Measurements from ENCODE around the gene DHRS2. TPM values are rescaled to one million over a fixed set of nuclear protein-coding genes. Genes with fewer than 3 reads are reported as not detected.

Gene DHRS2
- total RNA-seq, 1 donor from 2014 or later, result 0.69 TPM

DNA sequence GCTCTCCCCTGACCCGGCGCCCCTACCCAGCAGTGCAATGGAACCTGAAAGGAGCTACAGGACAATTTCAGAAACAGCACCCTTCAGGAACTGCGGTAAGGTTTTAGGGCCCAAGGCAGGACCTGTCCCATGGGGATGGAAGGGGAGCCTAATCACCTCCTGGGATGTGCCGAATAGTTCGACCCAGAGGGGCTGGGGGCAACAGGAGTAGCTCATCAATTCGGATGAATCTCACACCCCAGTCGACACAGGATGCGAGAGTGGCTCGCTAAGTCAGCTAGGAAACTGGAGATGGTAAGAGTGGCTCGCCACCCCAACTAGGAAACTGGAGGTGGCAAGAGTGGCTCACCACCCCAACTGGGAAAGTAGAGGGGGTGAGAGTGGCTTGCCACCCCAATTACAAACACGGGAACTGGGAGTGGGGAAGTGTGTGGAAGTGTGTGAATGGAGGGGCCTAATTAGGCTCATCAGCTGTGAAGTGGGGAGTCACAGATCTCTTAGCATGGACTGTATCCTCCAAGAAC is 57.1 kb downstream of the DHRS2 start:
- TF ChIP-seq, protein P1, sequence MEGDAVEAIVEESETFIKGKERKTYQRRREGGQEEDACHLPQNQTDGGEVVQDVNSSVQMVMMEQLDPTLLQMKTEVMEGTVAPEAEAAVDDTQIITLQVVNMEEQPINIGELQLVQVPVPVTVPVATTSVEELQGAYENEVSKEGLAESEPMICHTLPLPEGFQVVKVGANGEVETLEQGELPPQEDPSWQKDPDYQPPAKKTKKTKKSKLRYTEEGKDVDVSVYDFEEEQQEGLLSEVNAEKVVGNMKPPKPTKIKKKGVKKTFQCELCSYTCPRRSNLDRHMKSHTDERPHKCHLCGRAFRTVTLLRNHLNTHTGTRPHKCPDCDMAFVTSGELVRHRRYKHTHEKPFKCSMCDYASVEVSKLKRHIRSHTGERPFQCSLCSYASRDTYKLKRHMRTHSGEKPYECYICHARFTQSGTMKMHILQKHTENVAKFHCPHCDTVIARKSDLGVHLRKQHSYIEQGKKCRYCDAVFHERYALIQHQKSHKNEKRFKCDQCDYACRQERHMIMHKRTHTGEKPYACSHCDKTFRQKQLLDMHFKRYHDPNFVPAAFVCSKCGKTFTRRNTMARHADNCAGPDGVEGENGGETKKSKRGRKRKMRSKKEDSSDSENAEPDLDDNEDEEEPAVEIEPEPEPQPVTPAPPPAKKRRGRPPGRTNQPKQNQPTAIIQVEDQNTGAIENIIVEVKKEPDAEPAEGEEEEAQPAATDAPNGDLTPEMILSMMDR (conservative IDR thresholded peaks at IDR 0.05; ENCODE audit: low read depth, low read length), result no peak
- H3K4me3 ChIP-seq (ENCODE audit: low read depth, low read length), result no peak overlapping the region
- DNase-seq (ENCODE audit: low read depth), result no peak

DNA sequence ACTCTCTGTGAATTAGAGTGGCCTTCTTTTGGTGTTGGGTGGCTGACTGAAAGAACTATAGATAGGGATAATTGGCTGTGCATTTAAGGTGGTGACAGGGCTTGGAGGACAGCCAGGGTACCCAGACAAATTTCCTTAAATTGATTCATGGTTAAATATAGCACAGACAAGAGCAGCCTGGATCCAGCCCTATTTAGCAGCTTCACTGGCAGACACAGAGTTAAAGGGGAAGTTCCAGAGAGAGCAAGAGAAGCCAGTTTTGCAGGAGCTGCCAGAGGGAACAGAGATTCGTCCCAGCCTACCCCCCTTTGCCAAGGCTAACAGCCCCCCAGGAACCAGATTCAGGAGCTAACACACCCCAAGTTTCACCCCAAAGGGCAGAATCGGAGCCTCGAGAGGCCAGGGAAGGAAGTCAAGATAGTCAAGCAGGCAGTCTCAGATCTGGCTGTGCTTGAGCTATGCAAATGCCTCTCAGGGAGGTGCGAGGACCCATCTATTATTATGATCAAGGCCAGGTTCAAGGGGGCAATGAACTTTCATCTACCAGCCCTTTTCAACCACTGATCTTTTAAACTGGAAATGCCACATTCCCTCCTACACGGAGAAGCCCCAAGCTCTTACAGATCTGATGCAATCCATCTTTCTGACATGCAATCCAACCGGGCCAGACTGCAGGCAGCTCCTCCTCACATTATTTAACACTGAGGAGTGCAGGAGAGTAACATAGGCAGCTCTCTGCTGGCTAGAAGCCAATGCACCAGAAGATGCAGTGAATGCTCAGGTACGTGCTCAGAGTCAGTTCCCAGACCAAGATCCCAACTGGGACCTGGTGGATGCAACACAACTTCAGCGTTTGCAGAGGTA is 58.2 kb downstream of the DHRS2 start:
- no peak for DNase-seq (ENCODE audit: low read depth)
- no peak overlapping the region for H3K4me3 ChIP-seq (ENCODE audit: low read depth, low read length)
- TF ChIP-seq, protein P1 (conservative IDR thresholded peaks at IDR 0.05; ENCODE audit: low read depth, low read length), result no peak

Other genes with a start within 250 kb of the DHRS2 start
- gene MYH6, start 228.1 kb upstream of the DHRS2 start, total RNA-seq, result not detected in 2 replicates
- not detected in 2 replicates for gene MYH7, start 200.7 kb upstream of the DHRS2 start, total RNA-seq
- gene NGDN, start 166.7 kb upstream of the DHRS2 start, total RNA-seq, result 41.3 and 41.4 TPM in 2 replicates
- gene ZFHX2, start 84.6 kb upstream of the DHRS2 start, total RNA-seq, result 0.58 and 0.81 TPM in 2 replicates
- 10.4 and 37.2 TPM in 2 replicates for gene THTPA, start 80.1 kb upstream of the DHRS2 start, total RNA-seq
- gene AP1G2, start 68.6 kb upstream of the DHRS2 start, total RNA-seq, result 55.4 and 89.9 TPM in 2 replicates
- gene JPH4, start 57.6 kb upstream of the DHRS2 start, total RNA-seq, result 0.06 TPM in 1 of 2 replicates, not detected in the other